Kidney epithelial cell (primary cell): ENCODE results near the gene NELL1. TPM values are rescaled to one million over a fixed set of nuclear protein-coding genes. Genes with fewer than 3 reads are reported as not detected.

Experiments used
- DNase-seq: peaks from one replicate; pipeline ENCODE4 v3.0.0-alpha.2; 2010; ENCODE audit warnings: low read depth
- H3K27me3 ChIP-seq: 2 replicates; pipeline ENCODE4 v1.6.0; 2011; ENCODE audit warnings: low read length; ENCODE audit not compliant: control insufficient read depth, insufficient read depth
- H3K36me3 ChIP-seq: 2 replicates; pipeline ENCODE4 v1.5.1; 2011; ENCODE audit warnings: low read length; ENCODE audit not compliant: control insufficient read depth, insufficient read depth
- H3K4me3 ChIP-seq: 2 replicates; pipeline ENCODE4 v1.5.1; 2011; ENCODE audit warnings: low read depth, mild to moderate bottlenecking, control low read depth, low read length
- CTCF ChIP-seq: IDR thresholded peaks from 2 replicates; pipeline ENCODE4 v1.5.1; 2011; ENCODE audit warnings: mild to moderate bottlenecking, moderate library complexity, low read length, control low read depth, inconsistent platforms; ENCODE audit not compliant: insufficient read depth, poor library complexity, severe bottlenecking
- total RNA-seq: library from RNA; depleted of rRNA; stranded (reverse); fragments of >200 nt; gene quantifications from 2 replicates; pipeline ENCODE4 v1.2.3, GENCODE V29; 2015

Gene NELL1
- total RNA-seq, 1 donor from 2014 or later, result 0.17 TPM

GRCh38 chr11:20931029-20931428 lies 261.6 kb downstream of the NELL1 start:
- no peak for TF ChIP-seq CTCF
- no peaks in the 10 kb centered on the region for H3K27me3 ChIP-seq
- H3K36me3 ChIP-seq, result no peaks in the 10 kb centered on the region
- no peak for DNase-seq
- H3K4me3 ChIP-seq, result no peak overlapping the region

GRCh38 chr11:20933086-20933485 lies 263.7 kb downstream of the NELL1 start:
- Histone ChIP-seq H3K36me3 (no peaks in the 10 kb centered on the region), H3K4me3 (no peak overlapping the region), H3K27me3 (no peaks in the 10 kb centered on the region)
- TF ChIP-seq CTCF, result no peak
- DNase-seq, result no peak

- Histone ChIP-seq H3K36me3 (no peaks in the 10 kb centered on the region), H3K4me3 (no peak overlapping the region), H3K27me3 (no peaks in the 10 kb centered on the region)
- DNase-seq, result no peak
- no peak for TF ChIP-seq CTCF
Observed at GRCh38 chr11:20933958-20934357, 264.6 kb downstream of the NELL1 start.

GRCh38 chr11:20934516-20934915 lies 265.1 kb downstream of the NELL1 start:
- no peak for TF ChIP-seq CTCF
- H3K27me3 ChIP-seq, result no peaks in the 10 kb centered on the region
- no peak overlapping the region for H3K4me3 ChIP-seq
- no peak for DNase-seq
- no peaks in the 10 kb centered on the region for H3K36me3 ChIP-seq

GRCh38 chr11:20937826-20938225 lies 268.4 kb downstream of the NELL1 start:
- Histone ChIP-seq H3K4me3 (no peak overlapping the region), H3K27me3 (no peaks in the 10 kb centered on the region), H3K36me3 (no peaks in the 10 kb centered on the region)
- no peak for DNase-seq
- TF ChIP-seq CTCF, result no peak

- no peak for TF ChIP-seq CTCF
- H3K4me3 ChIP-seq, result no peak overlapping the region
- no peaks in the 10 kb centered on the region for H3K36me3 ChIP-seq
- no peak for DNase-seq
- H3K27me3 ChIP-seq, result no peaks in the 10 kb centered on the region
Observed at GRCh38 chr11:20949585-20949984, 280.2 kb downstream of the NELL1 start.
